NCI-H1417 (cell line): Measurements from ENCODE around the gene RNF19B.
"Not testable (repeated sequence)": the region's sequence is repeated elsewhere in the genome, so short reads cannot be mapped to it uniquely, and the experiment has no call there.

Experiments used
- DNase-seq, 3 experiments: peaks; one replicate each; lab custom pipeline; 2025; lab: John Stamatoyannopoulos, UW

Gene RNF19B

DNA sequence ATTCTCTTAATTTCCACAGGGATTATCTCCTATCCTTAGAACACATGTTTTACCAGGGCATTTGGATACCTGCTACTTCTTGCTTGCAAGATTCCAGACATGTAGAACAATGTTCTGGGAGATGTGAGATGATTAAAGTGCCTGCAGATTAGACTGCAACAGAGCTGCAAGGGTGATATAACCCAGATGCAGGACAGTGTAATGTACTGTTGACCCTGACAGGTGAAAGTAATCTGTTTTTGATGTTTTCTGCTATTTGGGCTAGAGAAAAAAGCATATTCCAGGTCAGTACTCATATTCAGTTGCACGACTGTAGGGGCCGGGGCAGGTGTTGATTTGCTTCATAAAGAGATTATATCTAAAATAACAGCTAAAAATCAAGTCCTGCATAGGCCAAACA lies 36.3 kb downstream of the RNF19B start:
- no peak for DNase-seq

GRCh38 chr1:32927441-32927840 lies 37.2 kb downstream of the RNF19B start:
- no peak for DNase-seq

DNA sequence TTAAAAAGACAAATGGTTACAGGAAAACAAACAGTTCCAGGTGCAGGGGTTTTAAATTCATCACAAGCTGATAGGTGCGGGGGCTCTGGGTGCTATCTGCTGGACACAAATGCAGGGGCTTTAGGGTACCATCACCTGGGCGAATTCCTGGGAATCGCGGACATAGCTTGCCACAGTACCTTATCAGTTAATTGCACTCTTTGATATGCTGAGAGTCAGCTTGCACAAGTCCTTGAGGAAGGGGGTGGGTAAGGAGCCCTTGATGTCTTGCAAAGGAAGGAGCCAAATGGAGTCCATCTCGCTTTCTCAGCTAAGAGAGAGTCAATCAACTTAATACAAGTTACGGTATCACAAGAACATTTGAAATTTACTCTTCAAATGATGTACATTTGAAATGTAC lies 38.0 kb downstream of the RNF19B start:
- no peak for DNase-seq

- DNase-seq: peak in 2 of 3 experiments; percentile 25 to 40
Observed at GRCh38 chr1:32925403-32926162, 39.0 kb downstream of the RNF19B start.

DNA sequence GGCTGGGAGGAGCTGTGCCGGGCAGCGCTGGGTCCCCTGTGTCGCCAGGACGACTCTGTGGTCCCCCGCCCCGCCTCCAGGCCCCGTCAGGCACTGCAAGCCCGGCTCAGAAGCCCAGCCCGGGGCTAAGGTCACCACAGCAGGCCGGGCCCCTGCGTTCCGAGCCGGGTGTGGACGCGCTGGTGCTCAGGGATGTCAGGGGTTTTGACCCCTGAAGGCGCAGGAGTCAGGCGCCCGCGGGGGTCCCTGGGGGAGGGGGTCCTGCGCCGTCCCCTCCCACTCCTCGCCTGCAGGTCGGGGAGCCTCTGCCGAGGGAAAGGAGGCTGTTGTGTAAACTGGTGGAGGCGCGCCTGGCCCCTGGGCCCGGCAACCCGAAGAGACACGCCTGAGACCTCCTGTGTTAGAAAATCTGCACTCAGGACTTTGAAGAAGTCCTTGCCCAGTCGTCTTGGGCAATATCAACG lies 39.7 kb downstream of the RNF19B start:
- peak in 2 of 3 experiments; percentile 9 to 13 for DNase-seq

GRCh38 chr1:32920833-32921232 lies 43.8 kb downstream of the RNF19B start:
- DNase-seq: no peak

DNA sequence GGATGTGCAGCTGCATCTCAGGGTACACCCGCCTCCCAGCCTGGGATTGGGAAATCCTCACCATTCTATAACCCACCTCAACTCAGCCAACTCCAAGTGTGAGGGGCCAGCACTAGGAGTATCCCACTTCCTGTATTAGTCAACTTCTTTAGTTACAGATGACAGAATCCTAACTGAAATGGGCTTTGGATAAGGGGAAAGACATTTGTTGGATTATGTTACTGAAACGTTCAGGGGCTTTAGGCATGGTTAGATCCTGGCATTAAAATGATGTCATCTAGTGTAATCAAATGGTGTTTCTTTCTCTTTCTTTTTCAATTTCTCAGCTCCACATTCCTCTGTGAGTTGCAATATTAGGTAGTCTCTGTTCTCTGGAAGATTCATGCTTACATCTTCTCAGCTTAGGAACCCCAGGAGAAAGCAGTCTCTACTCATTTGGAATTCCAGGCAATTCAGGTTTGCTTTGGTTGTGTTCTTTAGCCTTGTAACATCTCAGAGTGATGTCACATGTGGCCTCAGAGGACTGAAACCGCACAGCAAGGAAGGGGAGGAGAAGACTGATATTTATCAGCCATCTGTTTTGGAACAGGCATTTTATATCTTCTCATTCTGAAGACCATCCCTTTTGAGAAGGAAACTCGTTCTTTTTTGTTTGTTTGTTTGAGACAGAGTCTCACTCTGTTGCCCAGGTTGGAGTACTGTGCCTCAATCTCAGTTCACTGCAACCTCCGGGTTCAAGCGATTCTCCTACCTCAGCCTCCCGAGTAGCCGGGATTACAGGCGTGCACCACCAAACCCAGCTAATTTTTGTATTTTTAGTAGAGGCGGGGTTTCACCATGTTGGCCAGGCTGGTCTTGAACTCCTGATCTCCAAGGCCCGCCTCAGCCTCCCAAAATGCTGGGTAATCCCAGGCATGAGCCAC lies 44.5 kb downstream of the RNF19B start:
- DNase-seq: no peak

- no peak for DNase-seq
Observed at GRCh38 chr1:32918179-32918578, 46.4 kb downstream of the RNF19B start.

- no peak for DNase-seq
Observed at GRCh38 chr1:32917521-32917920, 47.1 kb downstream of the RNF19B start.

DNA sequence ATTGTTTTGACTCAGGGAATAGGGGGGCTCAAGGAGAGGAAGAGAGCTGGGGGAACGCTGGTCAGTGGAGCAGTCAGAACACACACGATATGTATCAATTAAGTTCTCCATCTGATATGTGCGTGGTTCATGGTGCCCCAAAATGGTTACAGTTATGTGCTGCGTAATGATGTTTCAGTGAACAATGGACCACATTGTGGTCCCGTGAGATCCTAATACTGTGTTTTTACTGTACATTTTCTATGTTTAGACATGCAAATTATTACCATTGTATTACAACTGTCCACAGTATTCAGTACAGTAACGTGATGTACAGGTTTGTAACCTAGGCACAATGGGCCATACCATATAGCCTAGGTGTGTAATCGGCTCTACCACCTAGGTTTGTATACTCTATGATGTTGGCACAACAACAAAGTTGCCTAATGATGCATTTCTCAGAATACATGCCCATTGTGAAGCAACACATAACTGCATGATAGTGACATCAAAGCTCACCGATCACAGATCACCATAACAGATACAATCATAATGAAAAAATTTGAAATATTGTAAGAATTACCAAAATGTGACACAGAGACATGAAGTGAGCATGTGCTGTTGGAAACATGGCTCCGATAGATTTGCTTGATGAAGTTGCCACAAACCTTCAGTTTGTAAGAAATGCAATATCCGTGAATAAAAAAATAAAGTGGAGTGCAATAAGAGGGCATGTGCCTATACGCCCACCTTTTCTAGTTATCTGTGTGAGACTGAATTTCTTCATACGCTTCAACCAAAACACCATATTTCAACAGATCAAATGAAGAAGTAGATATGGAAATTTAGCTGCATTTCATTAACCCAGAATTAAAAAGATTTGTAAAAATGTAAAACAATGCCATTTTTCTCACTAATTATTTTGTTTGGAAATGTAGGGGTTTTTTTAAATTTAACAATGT lies 48.6 kb downstream of the RNF19B start:
- DNase-seq: no peak

DNA sequence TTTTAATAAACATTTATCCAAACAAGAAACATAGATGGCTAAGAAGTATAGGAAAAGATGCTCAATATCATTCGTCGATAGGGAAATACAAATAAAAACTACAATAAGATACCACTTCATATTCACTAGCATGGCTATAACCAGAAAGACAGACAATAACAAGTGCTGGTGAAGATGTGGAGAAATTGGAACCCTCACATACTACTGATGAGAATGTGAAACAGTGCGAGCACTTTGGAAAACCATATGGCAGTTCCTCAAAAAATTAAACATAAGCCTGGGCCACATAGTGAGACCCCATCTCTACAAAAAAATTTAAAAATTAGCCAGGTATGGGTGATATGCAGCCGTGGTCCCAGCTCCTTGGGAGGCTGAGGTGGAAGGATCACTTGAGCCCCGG lies 54.3 kb downstream of the RNF19B start:
- no peak for DNase-seq

- DNase-seq: peak in 1 of 3 experiments; percentile 8
Observed at GRCh38 chr1:32907435-32907834, 57.2 kb downstream of the RNF19B start.

- no peak for DNase-seq
Observed at GRCh38 chr1:32906654-32907053, 58.0 kb downstream of the RNF19B start.

DNA sequence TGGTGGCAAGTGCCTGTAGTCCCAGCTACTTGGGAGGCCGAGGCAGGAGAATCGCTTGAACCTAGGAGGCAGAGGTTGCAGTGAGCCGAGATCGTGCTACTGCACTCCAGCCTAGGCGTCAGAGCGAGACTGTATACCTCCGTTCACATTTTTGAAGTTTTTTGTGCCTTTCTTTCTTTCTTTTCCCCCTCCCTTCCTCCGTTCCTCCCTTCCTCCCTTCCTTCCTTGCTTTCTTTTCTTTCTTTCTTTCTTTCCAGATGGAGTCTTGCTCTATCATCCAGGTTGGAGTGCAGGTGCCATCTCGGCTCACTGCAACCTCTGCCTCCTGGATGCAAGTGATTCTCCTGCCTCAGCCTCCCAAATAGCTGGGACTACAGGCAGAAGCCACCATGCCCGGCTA lies 59.0 kb downstream of the RNF19B start:
- DNase-seq: not testable (repeated sequence)

- DNase-seq: peak in 1 of 3 experiments; percentile 43
Observed at GRCh38 chr1:32904797-32905196, 59.8 kb downstream of the RNF19B start.

GRCh38 chr1:32903991-32904785 lies 60.4 kb downstream of the RNF19B start:
- DNase-seq: no peak

GRCh38 chr1:32902535-32902920 lies 62.1 kb downstream of the RNF19B start:
- DNase-seq: no peak

GRCh38 chr1:32901823-32902534 lies 62.6 kb downstream of the RNF19B start:
- DNase-seq: no peak

- peak in 2 of 3 experiments; percentile 52 to 65 for DNase-seq
Observed at GRCh38 chr1:32900956-32901822, 63.4 kb downstream of the RNF19B start, which contains the start of gene TMEM54. Gene TMEM54, minus strand, starts transcription at chr1:32901389. Its CDS starts 151 bp downstream, at chr1:32901238.
